IMR-90 (cell line): ENCODE results near the gene FOXP1. TPM values are rescaled to one million over a fixed set of nuclear protein-coding genes. Genes with fewer than 3 reads are reported as not detected.

Experiments
- ATAC-seq: fragments of 200-7000 bp; cut with Tn5 transposase; 2 replicates; pipeline ENCODE4 v1.9.1; 2020; ENCODE audit warnings: low read depth, mild to moderate bottlenecking, moderate library complexity
- BruUV-seq: library from RNA; stranded (reverse); fragments of 400-500 nt; replicated peaks from 2 replicates; lab custom pipeline; 2021; lab: Mats Ljungman, UMichigan
- CTCF ChIA-PET: fragments of 300-600 bp; formaldehyde crosslinking; extraction: SDS; loops from one replicate; lab custom pipeline; 2021; ENCODE audit warnings: antibody characterized with exemption; lab: Yijun Ruan, JAX
- POLR2A ChIA-PET: fragments of 300-600 bp; sonication (Branson Sonifier 250); formaldehyde crosslinking; loops from one replicate; lab custom pipeline; 2022; ENCODE audit warnings: antibody characterized with exemption; ENCODE audit not compliant: unreplicated experiment; lab: Charles Lee
- DNase-seq: peaks from one replicate; pipeline ENCODE4 v3.0.0; 2013
- H2AFZ ChIP-seq: replicated peaks from 2 replicates; pipeline ENCODE3; 2013; ENCODE audit warnings: low read length, mild to moderate bottlenecking; ENCODE audit not compliant: poor library complexity
- H2AK5ac ChIP-seq: 2 replicates; pipeline ENCODE4 v1.6.1; 2013; ENCODE audit warnings: low read depth, low read length, inconsistent platforms
- H2AK9ac ChIP-seq: replicated peaks from 2 replicates; pipeline ENCODE3; 2013; ENCODE audit warnings: mild to moderate bottlenecking, low read depth, low read length, moderate library complexity; ENCODE audit not compliant: poor library complexity
- H2BK120ac ChIP-seq: 2 replicates; pipeline ENCODE4 v1.6.1; 2013; ENCODE audit warnings: low read depth, low read length, inconsistent platforms
- H2BK15ac ChIP-seq: 3 replicates; pipeline ENCODE4 v1.6.1; 2013; ENCODE audit warnings: low read depth, low read length, inconsistent platforms
- H2BK20ac ChIP-seq: 2 replicates; pipeline ENCODE4 v1.6.1; 2013; ENCODE audit warnings: low read depth, mild to moderate bottlenecking, inconsistent platforms, low read length, moderate library complexity
- H2BK5ac ChIP-seq: 2 replicates; pipeline ENCODE4 v1.6.1; 2013; ENCODE audit warnings: mild to moderate bottlenecking, low read depth, low read length, inconsistent platforms; ENCODE audit not compliant: poor library complexity, severe bottlenecking
- H3K14ac ChIP-seq: replicated peaks from 2 replicates; pipeline ENCODE4 v1.6.1; 2013; ENCODE audit warnings: low read depth, low read length, inconsistent platforms
- H3K18ac ChIP-seq: 2 replicates; pipeline ENCODE4 v1.6.1; 2013; ENCODE audit warnings: low read depth, low read length, control low read depth
- H3K23ac ChIP-seq: 2 replicates; pipeline ENCODE4 v1.6.1; 2013; ENCODE audit warnings: low read depth, low read length, inconsistent platforms
- H3K27ac ChIP-seq: 2 replicates; pipeline ENCODE4 v1.5.1; 2013; ENCODE audit warnings: mild to moderate bottlenecking, control low read depth, low read length; ENCODE audit not compliant: insufficient read depth
- H3K27me3 ChIP-seq: 2 replicates; pipeline ENCODE4 v1.6.1; 2013; ENCODE audit warnings: low read length; ENCODE audit not compliant: control insufficient read depth, insufficient read depth
- H3K36me3 ChIP-seq: 2 replicates; pipeline ENCODE4 v1.6.1; 2013; ENCODE audit warnings: low read length, mixed read lengths; ENCODE audit not compliant: control insufficient read depth, insufficient read depth
- H3K4ac ChIP-seq: 2 replicates; pipeline ENCODE4 v1.6.1; 2013; ENCODE audit warnings: low read depth, low read length, inconsistent platforms
- H3K4me1 ChIP-seq: 2 replicates; pipeline ENCODE4 v1.6.1; 2013; ENCODE audit warnings: low read length, mixed read lengths; ENCODE audit not compliant: control insufficient read depth, insufficient read depth
- H3K4me2 ChIP-seq: 2 replicates; pipeline ENCODE4 v1.6.1; 2013; ENCODE audit warnings: low read depth, mild to moderate bottlenecking, control low read depth, low read length, moderate library complexity
- H3K4me3 ChIP-seq: 2 replicates; pipeline ENCODE4 v1.5.1; 2013; ENCODE audit warnings: low read depth, mild to moderate bottlenecking, control low read depth, low read length, moderate library complexity; ENCODE audit not compliant: insufficient read depth
- H3K56ac ChIP-seq: 2 replicates; pipeline ENCODE4 v1.6.1; 2013; ENCODE audit warnings: low read length, inconsistent platforms; ENCODE audit not compliant: insufficient read depth; ENCODE audit errors: extremely low read depth
- H3K79me1 ChIP-seq, 2 experiments: 2 replicates each; pipeline ENCODE4 v1.6.1; 2013; ENCODE audit warnings: low read length in 2 of 2, inconsistent platforms in 1 of 2, low read depth in 1 of 2
- H3K9ac ChIP-seq: 2 replicates; pipeline ENCODE4 v1.6.1; 2013; ENCODE audit warnings: low read depth, low read length, control low read depth
- H3K9me1 ChIP-seq: 2 replicates; pipeline ENCODE4 v1.6.1; 2013; ENCODE audit warnings: low read length, inconsistent platforms; ENCODE audit not compliant: insufficient read depth
- H3K9me3 ChIP-seq: 2 replicates; pipeline ENCODE4 v1.6.1; 2013; ENCODE audit warnings: low read length; ENCODE audit not compliant: control insufficient read depth, insufficient read depth
- H4K20me1 ChIP-seq: 2 replicates; pipeline ENCODE4 v1.6.1; 2013; ENCODE audit warnings: low read length, inconsistent platforms; ENCODE audit not compliant: insufficient read depth
- H4K5ac ChIP-seq: 2 replicates; pipeline ENCODE4 v1.6.1; 2013; ENCODE audit warnings: mild to moderate bottlenecking, low read depth, low read length, control low read depth
- H4K8ac ChIP-seq, 2 experiments: 2 replicates each; pipeline ENCODE4 v1.6.1; 2013; ENCODE audit warnings: low read depth in 2 of 2, low read length in 2 of 2, control low read depth in 1 of 2, inconsistent platforms in 1 of 2
- H4K91ac ChIP-seq: 2 replicates; pipeline ENCODE4 v1.6.1; 2013; ENCODE audit warnings: low read depth, low read length, inconsistent platforms; ENCODE audit not compliant: insufficient read depth
- BHLHE40 ChIP-seq: fragments of 150-350 bp; IDR thresholded peaks from 2 replicates; pipeline ENCODE4 v1.6.1; 2016; ENCODE audit warnings: mild to moderate bottlenecking, low read depth, low read length
- CEBPB ChIP-seq: IDR thresholded peaks from 2 replicates; pipeline ENCODE4 v1.6.1; 2012; ENCODE audit warnings: low read depth, low read length, improper control_type of control experiment
- CHD1 ChIP-seq: IDR thresholded peaks from 2 replicates; pipeline ENCODE4 v1.6.1; 2012; ENCODE audit warnings: low read depth, low read length, improper control_type of control experiment
- FOS ChIP-seq: fragments of 150-350 bp; IDR thresholded peaks from 2 replicates; pipeline ENCODE4 v1.6.1; 2016; ENCODE audit warnings: low read depth, low read length
- MAFK ChIP-seq: IDR thresholded peaks from 2 replicates; pipeline ENCODE4 v1.6.1; 2012; ENCODE audit warnings: low read depth, low read length, improper control_type of control experiment
- MXI1 ChIP-seq: IDR thresholded peaks from 2 replicates; pipeline ENCODE4 v1.6.1; 2012; ENCODE audit warnings: low read depth, mild to moderate bottlenecking, low read length, moderate library complexity, borderline replicate concordance
- NFE2L2 ChIP-seq: fragments of 150-350 bp; IDR thresholded peaks from 2 replicates; pipeline ENCODE4 v1.6.1; 2016; ENCODE audit warnings: low read depth, mild to moderate bottlenecking, low read length
- POLR2A ChIP-seq: IDR thresholded peaks from 2 replicates; pipeline ENCODE4 v1.6.1; 2012; ENCODE audit warnings: mild to moderate bottlenecking, low read depth, low read length
- WGBS, 2 experiments: methylation state at CpG; one replicate each; pipeline versions ENCODE4 v1.1.5 to v1.1.7; 2013; ENCODE audit warnings: missing lambda C conversion rate in 2 of 2; ENCODE audit not compliant: insufficient read length in 1 of 2; ENCODE audit errors: extremely low coverage in 2 of 2; 5-methylcytosine and 5-hydroxymethylcytosine counted together
- dilution Hi-C: fragments of 300-500 bp; cut with HindIII; formaldehyde crosslinking; loops from one replicate; pipeline ENCODE4 v1.14.3; 2018; ENCODE audit warnings: low sequenced_read_pairs; ENCODE audit not compliant: unreplicated experiment
- in situ Hi-C: fragments of 300-500 bp; cut with MboI; formaldehyde crosslinking; loops from 3 replicates; pipeline ENCODE4 v1.14.3; 2019; ENCODE audit warnings: low sequenced_read_pairs, inconsistent platforms, mixed read lengths
- intact Hi-C: fragments of 100-400 bp; cut with micrococcal nuclease; formaldehyde crosslinking; loops from 2 replicates; pipeline ENCODE4 v1.10.0; 2022
- polyA plus RNA-seq, 3 experiments: library from polyadenylated mRNA; depleted of rRNA; stranded (reverse); fragments of >200 nt; gene quantifications; 2 replicates each; pipeline ENCODE4 v1.2.3, GENCODE V29; 2012; ENCODE audit warnings: low replicate concordance in 1 of 3
- total RNA-seq: library from RNA; depleted of rRNA; stranded (reverse); fragments of >200 nt; gene quantifications from 2 replicates; pipeline ENCODE4 v1.2.3, GENCODE V29; 2012
- TF ChIP-seq, protein P1 (sequence below): fragments of 150-350 bp; IDR thresholded peaks from 2 replicates; pipeline ENCODE4 v1.6.1; 2016; ENCODE audit warnings: low read depth, mild to moderate bottlenecking, low read length, moderate library complexity, borderline replicate concordance
- TF ChIP-seq, protein P2 (sequence below): conservative IDR thresholded peaks from 2 replicates; pipeline ENCODE4 v1.5.1; 2012; ENCODE audit warnings: mild to moderate bottlenecking, low read depth, low read length, improper control_type of control experiment

The FOXP1 gene
- total and polyA plus RNA-seq, 2 of the 4 experiments (the other 2 are of a cell fraction) = 37.0 to 132 TPM

DNA sequence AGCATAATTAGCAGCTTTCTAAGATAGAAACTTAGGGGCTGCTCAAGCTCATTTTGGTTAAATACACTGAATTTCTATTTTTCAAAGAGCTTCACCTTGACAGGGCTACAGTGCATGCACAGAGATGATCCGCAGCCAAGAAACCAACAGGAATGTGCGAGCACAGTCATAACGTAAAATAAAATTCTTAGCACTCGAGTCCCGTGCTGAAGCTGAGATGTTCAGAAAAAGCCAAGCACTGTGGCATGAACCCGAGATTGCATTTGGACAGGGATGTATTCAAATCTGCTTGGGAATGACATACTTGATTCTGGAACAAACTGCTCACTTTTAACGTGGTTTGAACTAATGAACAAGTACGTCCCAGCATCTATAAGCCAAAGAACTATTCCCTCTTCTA is 340.3 kb downstream of the FOXP1 start:
- H3K23ac ChIP-seq = no peak overlapping the region
- ATAC-seq = no peak
- no peak overlapping the region for H2AFZ ChIP-seq
- no peaks in the 10 kb centered on the region for H3K36me3 ChIP-seq
- dilution Hi-C loops (no loop called here), in situ Hi-C loops (no loop called here), intact Hi-C loops (loop anchor here (10.0 kb wide), 1 partner anchor 342 kb away; the partner anchor contains the start of gene FOXP1)
- peak overlapping the region; percentile 2; the same call in 1 of the 2 replicates for H2AK5ac ChIP-seq
- H3K9ac ChIP-seq = no peak overlapping the region
- peak overlapping the region; percentile 36; the same call in 1 of the 2 replicates for H3K4me2 ChIP-seq
- ChIA-PET POLR2A (no interaction called here), CTCF (interaction anchor here (1.6 kb wide), 1 partner anchor 13 kb away, joined by 4 read pairs; no protein-coding TSS in a partner anchor)
- peaks cover 26 to 57% of the 10 kb centered on the region in 2 experiments; a peak in 3 of 4 replicates for H3K79me1 ChIP-seq
- peak overlapping the region; percentile 33; the same call in 1 of the 3 replicates for H2BK15ac ChIP-seq
- no peak for TF ChIP-seq MAFK
- no peak for TF ChIP-seq NFE2L2
- TF ChIP-seq POLR2A = no peak
- TF ChIP-seq BHLHE40 = no peak
- TF ChIP-seq, protein P1, sequence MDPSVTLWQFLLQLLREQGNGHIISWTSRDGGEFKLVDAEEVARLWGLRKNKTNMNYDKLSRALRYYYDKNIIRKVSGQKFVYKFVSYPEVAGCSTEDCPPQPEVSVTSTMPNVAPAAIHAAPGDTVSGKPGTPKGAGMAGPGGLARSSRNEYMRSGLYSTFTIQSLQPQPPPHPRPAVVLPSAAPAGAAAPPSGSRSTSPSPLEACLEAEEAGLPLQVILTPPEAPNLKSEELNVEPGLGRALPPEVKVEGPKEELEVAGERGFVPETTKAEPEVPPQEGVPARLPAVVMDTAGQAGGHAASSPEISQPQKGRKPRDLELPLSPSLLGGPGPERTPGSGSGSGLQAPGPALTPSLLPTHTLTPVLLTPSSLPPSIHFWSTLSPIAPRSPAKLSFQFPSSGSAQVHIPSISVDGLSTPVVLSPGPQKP = no peak
- TF ChIP-seq FOS = no peak
- TF ChIP-seq, protein P2, sequence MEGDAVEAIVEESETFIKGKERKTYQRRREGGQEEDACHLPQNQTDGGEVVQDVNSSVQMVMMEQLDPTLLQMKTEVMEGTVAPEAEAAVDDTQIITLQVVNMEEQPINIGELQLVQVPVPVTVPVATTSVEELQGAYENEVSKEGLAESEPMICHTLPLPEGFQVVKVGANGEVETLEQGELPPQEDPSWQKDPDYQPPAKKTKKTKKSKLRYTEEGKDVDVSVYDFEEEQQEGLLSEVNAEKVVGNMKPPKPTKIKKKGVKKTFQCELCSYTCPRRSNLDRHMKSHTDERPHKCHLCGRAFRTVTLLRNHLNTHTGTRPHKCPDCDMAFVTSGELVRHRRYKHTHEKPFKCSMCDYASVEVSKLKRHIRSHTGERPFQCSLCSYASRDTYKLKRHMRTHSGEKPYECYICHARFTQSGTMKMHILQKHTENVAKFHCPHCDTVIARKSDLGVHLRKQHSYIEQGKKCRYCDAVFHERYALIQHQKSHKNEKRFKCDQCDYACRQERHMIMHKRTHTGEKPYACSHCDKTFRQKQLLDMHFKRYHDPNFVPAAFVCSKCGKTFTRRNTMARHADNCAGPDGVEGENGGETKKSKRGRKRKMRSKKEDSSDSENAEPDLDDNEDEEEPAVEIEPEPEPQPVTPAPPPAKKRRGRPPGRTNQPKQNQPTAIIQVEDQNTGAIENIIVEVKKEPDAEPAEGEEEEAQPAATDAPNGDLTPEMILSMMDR = no peak
- TF ChIP-seq CHD1 = no peak
- no peak for TF ChIP-seq CEBPB
- TF ChIP-seq MXI1 = no peak
- H3K27me3 ChIP-seq = no peaks in the 10 kb centered on the region
- H2BK120ac ChIP-seq = no peak overlapping the region
- no peak overlapping the region for H3K4me3 ChIP-seq
- no peak overlapping the region for H2AK9ac ChIP-seq
- H3K14ac ChIP-seq = 0 out of 2 replicates have a peak overlapping the region, but pooled peaks have one; percentile 1
- no peaks in the 10 kb centered on the region for H3K9me3 ChIP-seq
- H3K18ac ChIP-seq = peak overlapping the region; percentile 1; the same call in 1 of the 2 replicates
- H3K9me1 ChIP-seq = peaks cover 12% of the 10 kb centered on the region
- no peak overlapping the region for H3K27ac ChIP-seq
- no peaks in the 10 kb centered on the region for H4K20me1 ChIP-seq
- H2BK5ac ChIP-seq = no peak overlapping the region
- H4K91ac ChIP-seq = peak overlapping the region; percentile 13; the same call in 1 of the 2 replicates
- H3K4ac ChIP-seq = peak overlapping the region; percentile 2; the same call in 1 of the 2 replicates
- H3K56ac ChIP-seq = no peak overlapping the region
- WGBS, 2 experiments = 100% methylated on average over 3 of the region's 8 CpGs; no CpG with 5 or more reads in 1 of the 2 experiments
- DNase-seq = no peak
- peaks cover 15% of the 10 kb centered on the region for H3K4me1 ChIP-seq
- H4K5ac ChIP-seq = no peak overlapping the region
- peak overlapping the region in 1 of 2 experiments; percentile 18; a peak in 2 of 4 replicates for H4K8ac ChIP-seq
- BruUV-seq = no TSS peak
- peak overlapping the region; percentile 22; the same call in 1 of the 2 replicates for H2BK20ac ChIP-seq
